GM21576 (cell line): ENCODE results near the gene RBM47.
"Not testable (repeated sequence)": the region's sequence is repeated elsewhere in the genome, so short reads cannot be mapped to it uniquely, and the experiment has no call there.

Experiments used
- ATAC-seq: cut with Tn5 transposase; IDR thresholded peaks from one replicate; pipeline ENCODE4 v1.9.1; 2021; ENCODE audit warnings: mild to moderate bottlenecking, moderate library complexity; ENCODE audit not compliant: unreplicated experiment

Gene RBM47

GRCh38 chr4:40418430-40419230, 211.0 kb downstream of the RBM47 start:
- ATAC-seq: no peak

DNA sequence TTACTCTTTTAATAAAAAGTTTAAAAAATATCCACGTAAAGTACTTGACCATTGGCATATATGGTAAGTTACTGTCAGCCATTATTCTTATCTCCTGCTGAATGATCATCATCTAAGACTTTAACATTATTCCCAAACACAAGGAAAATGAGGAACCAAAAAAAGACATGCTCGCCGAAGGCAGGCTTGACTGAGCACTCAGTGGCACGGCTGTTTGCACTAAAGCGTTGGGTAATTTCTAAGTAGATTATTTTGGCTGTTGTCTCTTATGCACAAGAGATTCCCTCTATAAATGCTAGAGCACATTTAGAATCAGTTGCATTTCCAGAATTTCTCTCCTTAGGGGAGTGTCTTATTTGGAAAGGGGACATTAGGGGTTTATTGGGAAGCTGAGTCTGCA, 211.7 kb downstream of the RBM47 start:
- ATAC-seq: no peak

DNA sequence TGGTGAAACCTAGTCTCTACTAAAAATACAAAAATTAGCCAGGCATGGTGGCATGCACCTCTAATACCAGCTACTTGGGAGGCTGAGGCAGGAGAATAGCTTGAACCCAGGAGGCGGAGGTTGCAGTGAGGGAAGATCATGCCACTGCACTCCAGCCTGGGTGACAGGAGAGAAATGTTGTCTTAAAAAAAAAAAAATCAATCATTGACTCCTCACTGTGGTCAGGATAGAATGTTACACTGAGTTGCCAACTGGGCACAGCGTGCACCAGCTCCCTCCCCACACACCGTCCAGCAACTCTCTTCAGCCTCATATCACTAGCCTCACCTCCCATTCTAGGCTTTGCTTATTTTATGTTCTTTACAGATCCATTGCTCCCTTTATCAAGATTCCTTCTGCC, 215.0 kb downstream of the RBM47 start:
- no peak for ATAC-seq

GRCh38 chr4:40412866-40413795, 216.5 kb downstream of the RBM47 start:
- no peak for ATAC-seq

GRCh38 chr4:40412388-40412787, 217.3 kb downstream of the RBM47 start:
- ATAC-seq: no peak

DNA sequence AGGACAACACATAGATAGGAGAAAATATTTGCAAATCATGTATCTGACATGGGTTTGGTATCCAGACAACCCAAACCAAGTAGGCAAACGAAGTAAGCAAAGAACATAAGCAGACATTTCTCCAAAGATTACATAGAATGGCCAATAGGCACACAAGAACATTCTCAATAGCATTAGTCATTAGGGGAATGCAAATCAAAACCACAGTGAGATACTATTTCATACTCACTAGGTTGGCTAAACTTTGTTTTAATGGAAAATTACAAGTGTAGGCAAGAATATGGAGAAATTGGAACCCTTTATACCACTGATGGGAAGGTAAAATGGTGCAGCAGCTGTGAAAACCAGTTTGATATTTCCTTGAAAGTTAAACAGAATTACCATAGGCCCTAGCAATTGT, 219.8 kb downstream of the RBM47 start:
- ATAC-seq: no peak

DNA sequence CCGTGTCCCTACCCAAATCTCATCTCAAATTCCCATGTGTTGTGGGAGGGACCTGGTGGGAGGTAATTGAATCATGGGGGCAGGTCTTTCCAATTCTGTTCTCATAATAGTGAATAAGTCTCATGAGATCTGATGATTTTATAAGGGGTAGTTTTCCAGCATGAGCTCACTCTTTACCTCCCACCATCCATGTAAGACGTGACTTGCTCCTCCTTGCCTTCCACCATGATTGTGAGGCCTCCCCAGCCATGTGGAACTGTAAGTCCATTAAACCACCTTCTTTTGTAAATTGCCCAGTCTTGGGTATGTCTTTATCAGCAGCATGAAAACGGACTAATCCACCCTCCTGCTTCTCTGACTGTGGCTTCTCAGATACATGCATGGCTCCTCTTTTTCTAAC, 222.2 kb downstream of the RBM47 start:
- not testable (repeated sequence) for ATAC-seq

DNA sequence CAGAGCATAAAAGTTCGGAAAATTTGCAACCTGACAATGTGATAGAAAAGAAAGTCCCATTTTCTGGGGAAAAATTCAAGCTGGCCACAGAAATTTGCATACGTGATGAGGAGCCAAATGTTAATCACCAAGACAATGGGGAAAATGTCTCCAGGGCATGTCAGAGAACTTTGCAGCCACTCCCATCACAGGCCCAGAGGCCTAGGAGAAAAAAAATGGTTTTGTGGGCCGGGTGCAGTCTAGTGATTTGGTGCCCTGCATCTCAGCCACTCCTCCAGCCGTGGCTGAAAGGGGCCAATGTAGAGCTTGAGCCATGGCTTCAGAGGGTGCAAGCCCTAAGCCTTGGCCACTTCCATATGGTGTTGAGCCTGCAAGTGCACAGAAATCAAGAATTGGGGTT, 223.3 kb downstream of the RBM47 start:
- no peak for ATAC-seq

DNA sequence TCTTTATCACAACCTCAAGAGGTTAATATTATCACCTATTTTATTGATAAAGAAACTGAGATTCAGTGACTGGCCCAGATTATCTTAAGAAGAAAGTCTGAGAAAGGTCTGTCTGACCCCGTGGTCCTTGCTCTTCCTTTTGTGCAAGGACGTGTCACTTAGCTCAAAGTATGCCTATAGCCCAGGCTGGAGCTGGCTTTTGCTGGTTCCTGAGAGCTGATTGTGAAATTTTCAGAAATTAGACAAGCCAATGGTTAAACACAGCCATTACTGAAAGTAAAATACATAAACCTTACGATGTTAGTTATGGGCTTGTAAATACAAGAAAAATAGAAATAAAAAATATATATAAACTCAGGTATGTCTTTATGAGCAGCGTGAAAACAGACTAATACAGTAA, 224.5 kb downstream of the RBM47 start:
- no peak for ATAC-seq

DNA sequence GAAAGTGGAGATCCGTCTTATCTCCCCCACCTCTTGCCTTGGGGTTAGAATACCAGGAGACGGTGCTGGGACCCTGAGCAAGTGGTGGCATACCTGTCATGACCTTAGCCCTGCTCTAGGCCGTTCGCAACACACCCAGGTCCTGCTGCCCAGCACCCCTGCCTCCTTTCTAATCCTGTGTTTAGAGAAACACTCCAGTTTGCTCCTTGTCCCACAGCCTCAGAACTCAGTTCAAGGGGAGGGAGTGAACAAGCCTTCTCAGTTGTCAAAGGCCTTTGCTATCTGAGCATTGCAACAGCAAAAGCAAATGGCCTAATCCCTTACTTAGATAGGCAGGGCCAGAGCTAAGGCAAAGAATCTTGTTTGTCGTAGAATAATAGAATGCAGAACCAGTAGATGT, 226.6 kb downstream of the RBM47 start:
- no peak for ATAC-seq

DNA sequence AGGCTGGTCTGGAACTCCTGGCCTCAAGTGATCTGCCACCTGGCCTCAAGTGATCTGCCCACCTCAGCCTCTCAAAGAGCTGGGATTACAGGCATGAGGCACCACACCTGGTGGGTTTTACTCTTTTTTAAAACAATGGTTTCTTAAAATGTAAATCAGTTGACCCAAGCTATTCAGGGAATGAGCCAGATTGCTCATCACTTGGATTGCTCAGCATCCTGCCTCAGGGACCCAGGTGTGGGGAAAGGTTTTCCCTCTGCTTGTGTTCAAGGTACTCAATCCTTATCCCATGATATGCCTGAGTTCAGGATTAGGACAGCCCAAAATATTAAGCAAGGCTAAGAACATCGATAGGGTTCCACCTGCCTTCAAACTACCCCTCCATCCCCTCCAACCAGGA, 227.1 kb downstream of the RBM47 start:
- no peak for ATAC-seq

GRCh38 chr4:40401631-40402030, 228.0 kb downstream of the RBM47 start:
- ATAC-seq: no peak

DNA sequence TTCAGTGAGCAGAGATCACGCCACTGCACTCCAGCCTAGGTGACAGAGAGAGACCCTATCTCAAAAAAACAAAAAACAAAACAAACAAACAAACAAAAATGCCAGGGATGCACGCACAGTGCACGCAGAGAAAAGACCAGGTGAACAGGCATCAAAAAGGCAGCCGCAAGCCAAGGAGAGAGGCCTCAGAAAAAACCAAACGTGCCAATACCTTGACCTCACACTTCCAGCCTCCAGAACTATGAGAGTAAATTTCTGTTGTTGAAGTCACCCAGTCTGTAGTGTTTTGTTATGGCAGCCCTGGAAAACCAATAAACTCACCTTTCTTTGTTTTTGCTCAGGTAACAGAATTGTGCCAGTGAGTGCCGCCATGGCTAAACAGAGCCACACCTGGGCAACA, 228.6 kb downstream of the RBM47 start:
- ATAC-seq: no peak

- ATAC-seq: no peak
These were observed 230.1 kb downstream of the RBM47 start for GRCh38 chr4:40399578-40399977.

DNA sequence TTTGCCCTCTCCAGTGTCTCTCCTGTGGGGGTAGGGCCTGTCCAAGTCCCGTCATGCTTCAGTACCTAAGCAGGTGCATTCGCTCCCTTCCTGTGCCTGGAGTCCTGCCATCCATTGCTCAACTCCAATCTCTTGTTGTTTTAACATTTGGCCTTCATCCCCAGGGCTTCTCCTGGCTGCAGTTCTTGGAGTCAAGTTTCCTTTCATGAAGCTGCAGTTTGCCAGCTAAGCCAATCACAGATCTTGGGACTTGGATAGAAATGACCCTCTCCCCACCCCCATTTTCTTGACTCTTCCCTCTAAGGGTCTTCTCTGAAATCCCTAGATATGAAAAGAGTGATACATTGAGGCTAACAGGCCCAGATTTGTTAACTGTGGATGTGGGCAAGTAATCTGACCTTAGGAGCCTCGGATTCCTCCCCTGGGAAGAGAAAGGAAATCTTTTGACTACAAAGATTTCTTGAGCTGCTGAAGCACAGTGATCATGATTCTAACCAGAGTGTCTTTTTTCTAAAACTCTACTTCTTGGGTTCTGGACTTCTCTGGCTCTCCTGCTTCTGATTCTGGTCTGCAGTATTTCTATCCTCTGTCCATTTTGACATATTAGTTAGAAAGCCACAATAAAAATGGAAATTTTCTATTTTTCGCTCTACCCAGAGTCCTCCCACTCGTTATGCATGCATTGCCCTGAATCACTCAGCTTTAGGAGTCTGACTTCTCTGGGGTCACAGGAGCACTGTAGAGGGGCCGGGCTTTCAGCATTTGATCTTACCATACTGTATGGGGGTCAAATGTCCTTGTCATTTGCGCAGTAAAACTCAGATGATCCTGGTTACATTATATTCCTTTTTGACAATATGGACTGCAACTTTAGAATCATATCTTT, 233.5 kb downstream of the RBM47 start:
- ATAC-seq: no peak

DNA sequence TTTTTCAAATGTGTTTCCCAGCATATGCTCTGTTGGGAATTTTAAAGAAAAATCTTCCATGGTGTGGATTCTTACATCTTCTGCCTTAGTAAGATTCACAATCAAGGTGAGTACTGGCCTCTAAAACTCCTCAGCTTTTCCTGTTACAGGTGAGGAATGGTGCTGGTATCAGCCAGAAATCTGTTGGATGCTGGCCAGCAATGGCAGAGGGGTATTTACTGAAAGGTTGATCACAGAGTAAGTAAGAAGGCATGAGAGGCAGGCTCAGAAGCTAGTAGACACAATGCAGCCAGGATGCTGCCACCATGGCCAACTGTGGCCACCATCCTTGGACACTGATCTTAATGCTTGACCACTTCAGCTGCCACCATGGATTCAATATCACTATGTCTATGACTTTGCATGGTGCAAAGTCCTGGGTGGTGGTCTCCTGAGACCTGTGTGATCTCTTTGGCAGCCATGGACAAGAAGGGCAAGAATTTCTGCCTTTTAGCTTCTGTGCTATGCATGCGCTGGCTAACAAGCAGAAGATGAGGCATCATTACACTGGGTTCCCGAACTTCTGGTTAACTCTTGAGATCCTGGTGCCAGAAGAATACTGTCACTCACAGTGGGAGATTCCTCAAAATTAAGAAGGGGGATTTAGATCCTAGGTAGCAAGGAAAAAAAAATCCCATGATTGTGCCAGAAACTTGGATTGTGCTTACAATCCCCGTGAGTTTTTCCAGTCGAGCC, 234.3 kb downstream of the RBM47 start:
- no peak for ATAC-seq

- ATAC-seq: no peak
These were observed 235.4 kb downstream of the RBM47 start for GRCh38 chr4:40394236-40394635.

DNA sequence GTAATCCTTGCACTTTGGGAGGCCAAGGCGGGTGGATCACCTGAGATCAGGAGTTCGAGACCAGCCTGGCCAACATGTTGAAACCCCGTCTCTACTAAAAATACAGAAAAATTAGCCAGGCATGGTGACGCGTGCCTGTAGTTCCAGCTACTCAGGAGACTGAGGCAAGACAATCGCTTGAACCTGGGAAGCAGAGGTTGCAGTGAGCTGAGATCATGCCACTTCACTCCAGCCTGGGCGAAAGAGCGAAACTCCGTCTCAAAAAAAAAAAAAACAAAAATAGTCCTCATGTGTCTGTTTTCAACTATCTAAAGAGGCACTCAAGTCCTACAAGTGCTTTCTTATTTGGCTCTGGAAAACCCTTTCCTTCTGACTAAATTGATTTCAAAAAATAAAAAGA, 237.4 kb downstream of the RBM47 start:
- not testable (repeated sequence) for ATAC-seq

GRCh38 chr4:40389986-40390385, 239.7 kb downstream of the RBM47 start:
- no peak for ATAC-seq

DNA sequence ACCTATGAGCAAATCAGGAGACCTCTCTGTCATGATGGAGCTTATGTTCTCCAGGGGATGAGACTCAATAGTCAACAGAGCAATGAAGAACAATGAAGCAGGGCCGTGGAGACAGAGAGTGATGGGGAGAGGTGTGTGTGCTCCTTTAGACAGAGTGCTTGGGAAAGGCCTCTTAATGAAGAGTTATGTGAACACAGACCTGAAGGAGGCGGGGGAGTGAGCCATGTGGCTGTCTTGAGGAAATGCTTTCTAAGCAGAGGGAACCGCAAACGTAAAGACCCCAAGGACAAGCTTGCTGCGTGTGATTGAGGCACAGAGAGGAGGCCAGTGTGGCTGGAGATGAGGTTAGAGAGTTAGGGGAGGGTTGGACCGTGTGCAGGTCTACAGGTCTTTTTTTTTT, 241.4 kb downstream of the RBM47 start:
- no peak for ATAC-seq
